HEK293 (cell line): Measurements from ENCODE around the gene NIN.

Experiments
- CTCF ChIA-PET: fragments of 350-600 bp; formaldehyde crosslinking; extraction: SDS; loops from one replicate; lab custom pipeline; 2021; ENCODE audit warnings: antibody characterized with exemption; lab: Yijun Ruan, JAX
- POLR2A ChIA-PET: fragments of 300-600 bp; formaldehyde crosslinking; extraction: SDS; loops from one replicate; lab custom pipeline; 2020; ENCODE audit warnings: antibody characterized with exemption, inconsistent platforms; lab: Yijun Ruan, JAX
- H3K27ac ChIP-seq: fragments of 200-500 bp; sonication (Bioruptor generic); 2 replicates; pipeline ENCODE4 v1.5.1; 2014; ENCODE audit warnings: low read depth, low read length, control low read depth, inconsistent platforms; ENCODE audit errors: extremely low read depth
- H3K36me3 ChIP-seq, 2 experiments: fragments of 200-500 bp in 1 of 2; sonication (Bioruptor generic) in 1 of 2; 1 replicate in 1 of 2; 2 replicates in 1 of 2; pipeline ENCODE4 v1.5.1; 2014 to 2017; ENCODE audit warnings: inconsistent platforms in 2 of 2, low read length in 2 of 2; ENCODE audit not compliant: control insufficient read depth in 2 of 2, insufficient read depth in 1 of 2
- H3K4me1 ChIP-seq: fragments of 200-500 bp; sonication (Bioruptor generic); 2 replicates; pipeline ENCODE4 v1.5.1; 2014; ENCODE audit warnings: mild to moderate bottlenecking, low read length, inconsistent platforms; ENCODE audit not compliant: control insufficient read depth, insufficient read depth
- H3K4me3 ChIP-seq: 2 replicates; pipeline ENCODE4 v1.5.1; 2011; ENCODE audit warnings: low read depth, mild to moderate bottlenecking, control low read depth, low read length, moderate library complexity
- H3K9me3 ChIP-seq: fragments of 200-500 bp; sonication (Bioruptor generic); 2 replicates; pipeline ENCODE4 v1.5.1; 2014; ENCODE audit warnings: low read depth, low read length, inconsistent platforms; ENCODE audit not compliant: control insufficient read depth, insufficient read depth
- FEZF1 ChIP-seq: fragments of 450-650 bp; formaldehyde crosslinking; IDR thresholded peaks from 2 replicates; pipeline ENCODE4 v1.5.1; 2016; ENCODE audit warnings: missing biosample characterization, missing genetic modification characterization
- GLI4 ChIP-seq: fragments of 450-650 bp; formaldehyde crosslinking; IDR thresholded peaks from 2 replicates; pipeline ENCODE4 v1.5.1; 2016; ENCODE audit warnings: missing biosample characterization, missing genetic modification characterization
- GLIS1 ChIP-seq: fragments of 450-650 bp; formaldehyde crosslinking; IDR thresholded peaks from 2 replicates; pipeline ENCODE4 v1.5.1; 2016; ENCODE audit warnings: missing biosample characterization, missing genetic modification characterization
- MEIS1 ChIP-seq: sonication (generic); formaldehyde crosslinking; IDR thresholded peaks from 2 replicates; pipeline ENCODE4 v1.8.1; 2022; ENCODE audit warnings: missing genetic modification reagents, mild to moderate bottlenecking, borderline replicate concordance
- OSR2 ChIP-seq: fragments of 450-650 bp; formaldehyde crosslinking; IDR thresholded peaks from 2 replicates; pipeline ENCODE4 v1.5.1; 2016; ENCODE audit warnings: missing biosample characterization, missing genetic modification characterization
- TCF7L2 ChIP-seq: IDR thresholded peaks from 2 replicates; pipeline ENCODE4 v1.6.1; 2011; ENCODE audit warnings: low read depth, mild to moderate bottlenecking, inconsistent platforms, low read length, moderate library complexity, borderline replicate concordance
- ZBTB1 ChIP-seq: fragments of 450-650 bp; formaldehyde crosslinking; IDR thresholded peaks from 2 replicates; pipeline ENCODE4 v1.5.1; 2016; ENCODE audit warnings: missing biosample characterization, missing genetic modification characterization
- ZBTB10 ChIP-seq: fragments of 450-650 bp; formaldehyde crosslinking; IDR thresholded peaks from 2 replicates; pipeline ENCODE4 v1.5.1; 2016; ENCODE audit warnings: missing biosample characterization, missing genetic modification characterization
- ZFHX2 ChIP-seq: fragments of 450-650 bp; formaldehyde crosslinking; conservative IDR thresholded peaks from 2 replicates; pipeline ENCODE4 v1.5.1; 2016; ENCODE audit warnings: missing biosample characterization, missing genetic modification characterization
- ZFP3 ChIP-seq: fragments of 450-650 bp; formaldehyde crosslinking; IDR thresholded peaks from 2 replicates; pipeline ENCODE4 v1.5.1; 2016; ENCODE audit warnings: low read depth, missing biosample characterization, missing genetic modification characterization
- ZFP41 ChIP-seq: fragments of 450-650 bp; formaldehyde crosslinking; IDR thresholded peaks from 2 replicates; pipeline ENCODE4 v1.5.1; 2016; ENCODE audit warnings: missing biosample characterization, missing genetic modification characterization, borderline replicate concordance
- ZNF121 ChIP-seq: fragments of 450-650 bp; formaldehyde crosslinking; IDR thresholded peaks from 2 replicates; pipeline ENCODE4 v1.5.1; 2016; ENCODE audit warnings: missing biosample characterization, missing genetic modification characterization
- ZNF140 ChIP-seq: fragments of 450-650 bp; formaldehyde crosslinking; IDR thresholded peaks from 2 replicates; pipeline ENCODE4 v1.5.1; 2016; ENCODE audit warnings: missing biosample characterization, missing genetic modification characterization
- ZNF223 ChIP-seq: fragments of 450-650 bp; formaldehyde crosslinking; IDR thresholded peaks from 2 replicates; pipeline ENCODE4 v1.5.1; 2016; ENCODE audit warnings: missing biosample characterization, missing genetic modification characterization
- ZNF514 ChIP-seq: fragments of 450-650 bp; formaldehyde crosslinking; IDR thresholded peaks from 2 replicates; pipeline ENCODE4 v1.5.1; 2016; ENCODE audit warnings: missing biosample characterization, missing genetic modification characterization
- ZNF704 ChIP-seq: fragments of 450-650 bp; formaldehyde crosslinking; IDR thresholded peaks from 2 replicates; pipeline ENCODE4 v1.5.1; 2016; ENCODE audit warnings: missing biosample characterization, missing genetic modification characterization
- ZNF776 ChIP-seq: fragments of 450-650 bp; formaldehyde crosslinking; IDR thresholded peaks from 2 replicates; pipeline ENCODE4 v1.5.0; 2017; ENCODE audit warnings: missing biosample characterization, missing genetic modification characterization, borderline replicate concordance
- ZSCAN16 ChIP-seq: fragments of 450-650 bp; formaldehyde crosslinking; IDR thresholded peaks from 2 replicates; pipeline ENCODE4 v1.5.1; 2016; ENCODE audit warnings: missing biosample characterization, missing genetic modification characterization
- ZXDB ChIP-seq: fragments of 450-650 bp; formaldehyde crosslinking; IDR thresholded peaks from 2 replicates; pipeline ENCODE4 v1.5.1; 2016; ENCODE audit warnings: missing biosample characterization, missing genetic modification characterization

The NIN gene

GRCh38 chr14:50756300-50756699 lies 74.7 kb downstream of the NIN start:
- no peak for TF ChIP-seq ZFHX2
- TF ChIP-seq ZNF514 (tag by site-specific recombination) = no peak
- no peak for TF ChIP-seq ZXDB (tag by site-specific recombination)
- TF ChIP-seq ZNF223 = no peak
- CTCF ChIA-PET = interaction anchor here (1.3 kb wide), 1 partner anchor 22 kb away, joined by 3 read pairs; no protein-coding TSS in a partner anchor
- H3K4me3 ChIP-seq = no peak overlapping the region
- H3K4me1 ChIP-seq = no peaks in the 10 kb centered on the region
- no peak overlapping the region for H3K27ac ChIP-seq
- H3K9me3 ChIP-seq = no peaks in the 10 kb centered on the region
- POLR2A ChIA-PET = no interaction called here
- H3K36me3 ChIP-seq = peaks cover 38 to 57% of the 10 kb centered on the region in 2 experiments

- no peak overlapping the region for H3K4me3 ChIP-seq
- TF ChIP-seq ZFP41 (tag by site-specific recombination) = no peak
- TF ChIP-seq, all 188 proteins: peak for 0
- no peak overlapping the region for H3K27ac ChIP-seq
- H3K9me3 ChIP-seq = no peaks in the 10 kb centered on the region
- CTCF ChIA-PET = interaction anchor here (0.7 to 1.7 kb wide), 2 partner anchors 10 to 28 kb away, joined by 4 to 5 read pairs; no protein-coding TSS in a partner anchor
- H3K4me1 ChIP-seq = no peaks in the 10 kb centered on the region
- POLR2A ChIA-PET = no interaction called here
- H3K36me3 ChIP-seq = peaks cover 41 to 51% of the 10 kb centered on the region in 2 experiments
These were observed 80.6 kb downstream of the NIN start for GRCh38 chr14:50750323-50750722.

GRCh38 chr14:50745401-50746058 lies 85.4 kb downstream of the NIN start:
- H3K4me1 ChIP-seq = peaks cover 11% of the 10 kb centered on the region
- H3K27ac ChIP-seq = no peak overlapping the region
- peaks cover 24 to 36% of the 10 kb centered on the region in 2 experiments for H3K36me3 ChIP-seq
- CTCF ChIA-PET = interaction anchor here (0.7 kb wide), 1 partner anchor 90 kb away, joined by 3 read pairs; no protein-coding TSS in a partner anchor
- POLR2A ChIA-PET = no interaction called here
- no peaks in the 10 kb centered on the region for H3K9me3 ChIP-seq
- H3K4me3 ChIP-seq = no peak overlapping the region
- TF ChIP-seq GLI4 (tag by site-specific recombination) (no peak), ZNF140 (tag by site-specific recombination) (no peak), ZNF121 (no peak), OSR2 (tag by site-specific recombination) (no peak), FEZF1 (tag by site-specific recombination) (no peak)
- TF ChIP-seq, all 188 proteins: peak for 0

- Histone ChIP-seq H3K9me3 (no peaks in the 10 kb centered on the region), H3K4me1 (peaks cover 11% of the 10 kb centered on the region)
- TF ChIP-seq ZNF704 = no peak
- no peak for TF ChIP-seq ZBTB1 (tag by site-specific recombination)
- TF ChIP-seq ZFP3 (tag by site-specific recombination) = no peak
- no peak for TF ChIP-seq GLIS1 (tag by site-specific recombination)
- no peak for TF ChIP-seq ZBTB10 (tag by site-specific recombination)
- TF ChIP-seq ZSCAN16 = no peak
- TF ChIP-seq TCF7L2 = no peak
- no peak for TF ChIP-seq ZNF776 (tag by site-specific recombination)
- no peak for TF ChIP-seq MEIS1
- TF ChIP-seq, all 188 proteins: peak for 0
- Histone ChIP-seq H3K27ac (no peak overlapping the region), H3K36me3 (peaks cover 24 to 35% of the 10 kb centered on the region in 2 experiments), H3K4me3 (no peak overlapping the region)
- ChIA-PET CTCF (interaction anchor here (0.6 kb wide), 1 partner anchor 341 kb away, joined by 3 read pairs; no protein-coding TSS in a partner anchor), POLR2A (no interaction called here)
These were observed 86.7 kb downstream of the NIN start for GRCh38 chr14:50744231-50744630.
